Suppressor macrophage treated with lipopolysaccharide for 4 hours (primary cell): Measurements from ENCODE around the gene ADAMTS16.
"Not testable (repeated sequence)": the region's sequence is repeated elsewhere in the genome, so short reads cannot be mapped to it uniquely, and the experiment has no call there.

Experiments used
- DNase-seq: peaks from one replicate; pipeline ENCODE4 v3.0.0-alpha.2; 2020

The ADAMTS16 gene, protein sequence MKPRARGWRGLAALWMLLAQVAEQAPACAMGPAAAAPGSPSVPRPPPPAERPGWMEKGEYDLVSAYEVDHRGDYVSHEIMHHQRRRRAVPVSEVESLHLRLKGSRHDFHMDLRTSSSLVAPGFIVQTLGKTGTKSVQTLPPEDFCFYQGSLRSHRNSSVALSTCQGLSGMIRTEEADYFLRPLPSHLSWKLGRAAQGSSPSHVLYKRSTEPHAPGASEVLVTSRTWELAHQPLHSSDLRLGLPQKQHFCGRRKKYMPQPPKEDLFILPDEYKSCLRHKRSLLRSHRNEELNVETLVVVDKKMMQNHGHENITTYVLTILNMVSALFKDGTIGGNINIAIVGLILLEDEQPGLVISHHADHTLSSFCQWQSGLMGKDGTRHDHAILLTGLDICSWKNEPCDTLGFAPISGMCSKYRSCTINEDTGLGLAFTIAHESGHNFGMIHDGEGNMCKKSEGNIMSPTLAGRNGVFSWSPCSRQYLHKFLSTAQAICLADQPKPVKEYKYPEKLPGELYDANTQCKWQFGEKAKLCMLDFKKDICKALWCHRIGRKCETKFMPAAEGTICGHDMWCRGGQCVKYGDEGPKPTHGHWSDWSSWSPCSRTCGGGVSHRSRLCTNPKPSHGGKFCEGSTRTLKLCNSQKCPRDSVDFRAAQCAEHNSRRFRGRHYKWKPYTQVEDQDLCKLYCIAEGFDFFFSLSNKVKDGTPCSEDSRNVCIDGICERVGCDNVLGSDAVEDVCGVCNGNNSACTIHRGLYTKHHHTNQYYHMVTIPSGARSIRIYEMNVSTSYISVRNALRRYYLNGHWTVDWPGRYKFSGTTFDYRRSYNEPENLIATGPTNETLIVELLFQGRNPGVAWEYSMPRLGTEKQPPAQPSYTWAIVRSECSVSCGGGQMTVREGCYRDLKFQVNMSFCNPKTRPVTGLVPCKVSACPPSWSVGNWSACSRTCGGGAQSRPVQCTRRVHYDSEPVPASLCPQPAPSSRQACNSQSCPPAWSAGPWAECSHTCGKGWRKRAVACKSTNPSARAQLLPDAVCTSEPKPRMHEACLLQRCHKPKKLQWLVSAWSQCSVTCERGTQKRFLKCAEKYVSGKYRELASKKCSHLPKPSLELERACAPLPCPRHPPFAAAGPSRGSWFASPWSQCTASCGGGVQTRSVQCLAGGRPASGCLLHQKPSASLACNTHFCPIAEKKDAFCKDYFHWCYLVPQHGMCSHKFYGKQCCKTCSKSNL

GRCh38 chr5:5139777-5140478, at the start of gene ADAMTS16:
Gene ADAMTS16 (plus strand): TSS chr5:5140330. CDS start chr5:5140468, 138 bp downstream.
- DNase-seq, result no peak

GRCh38 chr5:5092149-5092548, 48.0 kb upstream of the ADAMTS16 start:
- no peak for DNase-seq

- no peak for DNase-seq
Observed at GRCh38 chr5:5100635-5101034, 39.5 kb upstream of the ADAMTS16 start.

GRCh38 chr5:5101676-5102075, 38.5 kb upstream of the ADAMTS16 start:
- DNase-seq, result no peak

- DNase-seq, result no peak
Observed at GRCh38 chr5:5103245-5103644, 36.9 kb upstream of the ADAMTS16 start.

DNA sequence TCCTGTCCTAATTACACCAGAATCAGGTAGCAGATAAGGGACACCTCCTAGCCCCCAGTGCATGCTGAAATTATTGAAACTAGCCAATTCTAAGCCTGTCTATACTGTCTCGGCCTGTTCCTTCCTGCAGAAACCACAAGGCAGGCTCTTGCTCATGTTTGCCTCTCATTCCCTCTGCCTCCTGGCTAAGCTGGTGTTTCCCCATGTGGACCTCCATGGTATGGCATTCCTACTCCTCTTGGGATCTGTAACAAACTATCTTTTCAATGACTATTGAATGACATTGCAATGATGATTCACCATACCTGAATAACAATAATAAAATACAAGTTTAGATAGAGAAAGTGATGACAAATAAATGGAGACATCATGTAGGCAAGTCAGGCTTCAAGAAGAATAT, 35.6 kb upstream of the ADAMTS16 start:
- no peak for DNase-seq

DNA sequence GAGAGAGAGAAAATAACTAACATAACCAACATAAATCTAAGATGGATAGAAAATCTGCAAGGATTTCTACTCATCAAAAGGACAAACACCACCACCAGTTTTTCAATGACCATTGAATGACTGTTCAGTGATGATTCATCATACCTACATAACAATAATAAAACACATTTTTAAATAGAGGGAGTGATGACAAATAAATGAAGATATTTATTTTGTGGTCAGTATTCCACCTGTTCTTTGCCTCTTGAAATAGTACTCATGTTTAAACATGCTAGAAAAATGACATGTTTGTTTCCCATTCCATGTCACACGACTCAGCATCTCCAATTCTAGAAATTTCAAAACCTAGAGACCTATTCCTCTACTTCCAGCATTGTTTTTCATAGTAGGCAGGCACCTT, 34.6 kb upstream of the ADAMTS16 start:
- DNase-seq, result no peak

DNA sequence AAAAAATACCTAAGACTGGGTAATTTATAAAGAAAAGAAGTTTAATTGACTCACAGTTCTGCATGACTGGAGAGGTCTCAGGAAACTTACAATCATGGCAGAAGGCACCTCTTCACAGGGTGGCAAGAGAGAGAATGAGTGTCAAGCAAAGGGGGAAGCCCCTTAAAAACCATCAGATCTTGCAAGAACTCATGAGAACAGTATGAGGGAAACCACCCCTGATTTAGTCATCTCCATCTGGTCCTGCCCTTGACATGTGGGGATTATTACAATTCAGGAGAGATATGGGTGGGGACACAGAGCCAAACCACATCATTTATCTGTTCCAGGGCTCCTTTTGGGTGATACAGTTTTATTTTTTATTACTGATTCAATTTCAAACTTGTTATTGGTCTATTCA, 23.2 kb upstream of the ADAMTS16 start:
- no peak for DNase-seq

GRCh38 chr5:5122776-5123175, 17.4 kb upstream of the ADAMTS16 start:
- no peak for DNase-seq

- no peak for DNase-seq
Observed at GRCh38 chr5:5124231-5124630, 15.9 kb upstream of the ADAMTS16 start.

- DNase-seq, result no peak
Observed at GRCh38 chr5:5126444-5126843, 13.7 kb upstream of the ADAMTS16 start.

GRCh38 chr5:5128766-5129165, 11.4 kb upstream of the ADAMTS16 start:
- no peak for DNase-seq

GRCh38 chr5:5132234-5132633, 7.9 kb upstream of the ADAMTS16 start:
- no peak for DNase-seq

DNA sequence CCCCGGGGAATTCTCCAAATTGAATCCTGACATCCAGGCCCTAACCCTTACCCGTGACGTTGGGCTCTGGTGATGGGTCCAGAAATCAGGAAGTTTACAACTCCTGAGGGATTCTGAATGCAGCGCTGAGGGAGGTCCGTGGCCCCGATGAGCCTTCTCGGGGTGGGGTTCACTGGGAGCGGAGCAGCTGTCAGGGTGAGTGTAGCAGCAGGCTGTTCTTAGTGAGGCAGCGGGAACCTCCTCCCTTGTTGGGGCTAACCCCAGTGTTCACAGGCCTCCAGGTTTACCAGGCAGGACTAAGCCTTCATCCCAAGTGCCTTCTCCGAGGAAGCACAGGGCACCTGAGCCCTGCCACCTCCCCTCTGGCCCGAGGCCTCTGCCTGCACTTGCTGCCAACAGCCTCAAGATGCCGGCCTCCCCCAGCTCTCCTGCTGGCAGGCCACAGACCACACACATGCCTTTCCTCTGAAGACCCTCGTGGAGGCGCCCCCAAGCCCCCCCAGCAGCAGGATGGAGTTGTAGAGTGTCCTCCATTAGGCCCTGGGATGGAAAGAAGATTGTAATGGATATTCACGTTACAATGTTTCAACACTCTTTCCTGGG, 7.3 kb upstream of the ADAMTS16 start:
- no peak for DNase-seq

DNA sequence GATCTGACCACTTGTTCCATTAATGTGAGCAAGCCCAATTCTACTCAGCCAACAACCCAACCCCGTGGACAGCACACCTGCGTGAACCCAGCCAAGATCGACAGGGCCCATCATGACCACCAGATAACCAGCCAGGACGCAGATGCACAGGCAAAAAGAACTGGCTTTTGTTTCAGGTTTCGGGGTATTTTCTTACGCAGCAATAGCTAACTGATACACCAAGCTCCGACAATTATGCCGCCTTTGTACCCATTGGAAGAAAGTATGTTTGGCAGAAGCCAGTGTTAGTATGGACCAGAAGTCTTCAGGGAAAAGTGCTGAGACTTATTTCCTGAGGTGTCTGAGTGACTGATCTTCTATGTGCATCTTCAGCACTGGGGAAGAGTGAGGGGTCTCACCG, 6.0 kb upstream of the ADAMTS16 start:
- no peak for DNase-seq

GRCh38 chr5:5135957-5136676, 4.0 kb upstream of the ADAMTS16 start:
- no peak for DNase-seq

DNA sequence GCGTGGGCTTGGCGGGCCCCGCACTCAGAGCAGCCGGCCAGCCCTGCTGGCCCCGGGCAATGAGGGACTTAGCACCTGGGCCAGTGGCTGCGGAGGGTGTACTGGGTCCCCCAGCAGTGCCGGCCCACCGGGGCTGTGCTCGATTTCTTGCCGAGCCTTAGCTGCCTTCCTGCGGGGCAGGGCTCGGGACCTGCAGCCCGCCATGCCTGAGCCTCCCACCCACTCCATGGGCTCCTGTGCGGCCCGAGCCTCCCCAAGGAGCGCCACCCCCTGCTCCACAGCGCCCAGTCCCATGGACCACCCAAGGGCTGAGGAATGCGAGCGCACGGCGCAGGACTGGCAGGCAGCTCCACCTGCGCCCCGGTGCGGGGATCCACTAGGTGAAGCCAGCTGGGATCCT, 2.3 kb upstream of the ADAMTS16 start:
- DNase-seq, result not testable (repeated sequence)

DNA sequence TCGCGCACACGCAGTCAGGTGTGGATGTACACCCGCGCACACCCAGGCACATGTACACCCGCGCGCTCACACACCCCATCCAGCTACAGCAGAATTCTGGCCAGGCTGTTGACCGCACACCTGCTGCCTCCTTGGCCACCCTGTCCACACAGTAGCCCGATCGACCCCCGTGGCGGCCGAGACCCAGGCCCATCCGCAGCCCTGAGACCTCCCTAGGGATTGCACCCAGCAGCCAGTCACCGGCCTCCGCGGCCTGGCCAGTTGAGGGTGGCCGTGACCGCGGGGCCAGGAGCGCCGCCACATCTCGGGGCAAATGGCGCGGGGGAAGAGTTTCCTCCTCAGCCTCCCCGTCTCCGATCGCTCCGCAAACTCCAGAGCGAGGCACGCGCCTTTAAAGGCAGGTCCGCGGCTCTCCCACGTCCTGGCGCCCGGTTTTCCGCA, 774 bp upstream of the ADAMTS16 start:
- no peak for DNase-seq

GRCh38 chr5:5140479-5141338, 579 bp downstream of the ADAMTS16 start:
- no peak for DNase-seq

GRCh38 chr5:5141339-5141599, 1.1 kb downstream of the ADAMTS16 start:
- peak; percentile 1 for DNase-seq
